Pons (tissue), 1 donor: ENCODE measurements around the gene TBCEL.

Experiments
- DNase-seq: peaks from one replicate; pipeline ENCODE4 v3.0.0-alpha.2; 2016; ENCODE audit warnings: low spot score

The TBCEL gene

GRCh38 chr11:121063728-121064127 is 39.8 kb downstream of the TBCEL start:
- DNase-seq, result no peak

GRCh38 chr11:121066623-121067022 is 42.7 kb downstream of the TBCEL start:
- DNase-seq, result no peak

- DNase-seq, result no peak
These were observed 43.1 kb downstream of the TBCEL start for GRCh38 chr11:121067026-121067425.

- peak; percentile 60 for DNase-seq
These were observed 43.6 kb downstream of the TBCEL start for GRCh38 chr11:121067453-121067852.

GRCh38 chr11:121067962-121068647 is 44.2 kb downstream of the TBCEL start:
- DNase-seq, result peak; percentile 21

- no peak for DNase-seq
These were observed 44.9 kb downstream of the TBCEL start for GRCh38 chr11:121068787-121069186.

- peak; percentile 9 for DNase-seq
These were observed 47.3 kb downstream of the TBCEL start for GRCh38 chr11:121070951-121071845.

GRCh38 chr11:121071846-121072450 is 48.0 kb downstream of the TBCEL start:
- DNase-seq, result peak; percentile 93

GRCh38 chr11:121081321-121081720 is 57.4 kb downstream of the TBCEL start:
- DNase-seq, result no peak

- DNase-seq, result no peak
These were observed 58.3 kb downstream of the TBCEL start for GRCh38 chr11:121082219-121082618.

GRCh38 chr11:121082670-121083069 is 58.8 kb downstream of the TBCEL start:
- DNase-seq, result no peak

- no peak for DNase-seq
These were observed 63.0 kb downstream of the TBCEL start for GRCh38 chr11:121086866-121087265.

GRCh38 chr11:121089566-121089965 is 65.7 kb downstream of the TBCEL start:
- DNase-seq, result no peak

GRCh38 chr11:121090145-121090721 is 66.3 kb downstream of the TBCEL start:
- no peak for DNase-seq

- DNase-seq, result peak; percentile 86
These were observed 67.7 kb downstream of the TBCEL start for GRCh38 chr11:121091492-121092152.

- DNase-seq, result no peak
These were observed 71.7 kb downstream of the TBCEL start for GRCh38 chr11:121095561-121095960.

- no peak for DNase-seq
These were observed 75.5 kb downstream of the TBCEL start for GRCh38 chr11:121099364-121099763.

GRCh38 chr11:121099885-121100284 is 76.0 kb downstream of the TBCEL start:
- DNase-seq, result no peak

- DNase-seq, result no peak
These were observed 77.0 kb downstream of the TBCEL start, which contains the start of gene TECTA for GRCh38 chr11:121100943-121101342. TECTA (plus strand) TSS chr11:121101243; CDS start chr11:121102666, 1,423 bp downstream.

GRCh38 chr11:121104312-121104762 is 80.4 kb downstream of the TBCEL start:
- no peak for DNase-seq

GRCh38 chr11:121105063-121105480 is 81.2 kb downstream of the TBCEL start:
- peak; percentile 32 for DNase-seq
